ENCODE measurements around the gene CCDC187. TPM values are rescaled to one million over a fixed set of nuclear protein-coding genes. Genes with fewer than 3 reads are reported as not detected.

Gene CCDC187
- total and polyA plus RNA-seq, 9 donors, result 0.01 to 0.16 (median 0.04) TPM

GRCh38 chr9:136204838-136205706 lies 98.8 kb downstream of the CCDC187 start, which contains the start of gene LHX3:
TSS of gene LHX3 (minus strand) at chr9:136205128. CDS start at chr9:136205012, 116 bp downstream.
- WGBS (ENCODE audit: insufficient coverage), result 4% methylated on average over 66 of the region's 70 CpGs
- no peaks in the 10 kb centered on the region for H3K4me1 ChIP-seq (ENCODE audit: control insufficient read depth, insufficient read depth, low read length)
- peaks cover 12% of the 10 kb centered on the region for H3K36me3 ChIP-seq (ENCODE audit: control insufficient read depth, insufficient read depth, low read length)
- DNase-seq, result peak; percentile 37
- H3K9me3 ChIP-seq (replicated peaks; ENCODE audit: control insufficient read depth, low read depth, low read length), result no peaks in the 10 kb centered on the region
- H3K27me3 ChIP-seq (ENCODE audit: control insufficient read depth, insufficient read depth, low read length), result peaks cover 51% of the 10 kb centered on the region
- H3K27ac ChIP-seq (ENCODE audit: low read length), result no peak within 1 kb of the TSS
- no peak within 1 kb of the TSS for H3K4me3 ChIP-seq (ENCODE audit: low read length)

- Histone ChIP-seq H3K27ac (ENCODE audit: low read length) (no peak overlapping the region), H3K9me3 (replicated peaks; ENCODE audit: control insufficient read depth, low read depth, low read length) (no peaks in the 10 kb centered on the region), H3K4me1 (ENCODE audit: control insufficient read depth, insufficient read depth, low read length) (no peaks in the 10 kb centered on the region), H3K27me3 (ENCODE audit: control insufficient read depth, insufficient read depth, low read length) (peaks cover 59% of the 10 kb centered on the region), H3K4me3 (ENCODE audit: low read length) (no peak overlapping the region), H3K36me3 (ENCODE audit: control insufficient read depth, insufficient read depth, low read length) (peaks cover 12% of the 10 kb centered on the region)
- WGBS (ENCODE audit: insufficient coverage), result 46% methylated on average over 20 of the region's 25 CpGs
- no peak for DNase-seq
These were observed 99.6 kb downstream of the CCDC187 start for GRCh38 chr9:136204145-136204805.

- no peak overlapping the region for H3K27ac ChIP-seq (ENCODE audit: low read length)
- no peak for DNase-seq
- 14% methylated on average over 33 of the region's 33 CpGs for WGBS (ENCODE audit: insufficient coverage)
- H3K4me3 ChIP-seq (ENCODE audit: low read length), result no peak overlapping the region
- peaks cover 65% of the 10 kb centered on the region for H3K27me3 ChIP-seq (ENCODE audit: control insufficient read depth, insufficient read depth, low read length)
- H3K9me3 ChIP-seq (replicated peaks; ENCODE audit: control insufficient read depth, low read depth, low read length), result no peaks in the 10 kb centered on the region
- H3K36me3 ChIP-seq (ENCODE audit: control insufficient read depth, insufficient read depth, low read length), result peaks cover 6% of the 10 kb centered on the region
- no peaks in the 10 kb centered on the region for H3K4me1 ChIP-seq (ENCODE audit: control insufficient read depth, insufficient read depth, low read length)
These were observed 100.3 kb downstream of the CCDC187 start for GRCh38 chr9:136203408-136204144.

DNA sequence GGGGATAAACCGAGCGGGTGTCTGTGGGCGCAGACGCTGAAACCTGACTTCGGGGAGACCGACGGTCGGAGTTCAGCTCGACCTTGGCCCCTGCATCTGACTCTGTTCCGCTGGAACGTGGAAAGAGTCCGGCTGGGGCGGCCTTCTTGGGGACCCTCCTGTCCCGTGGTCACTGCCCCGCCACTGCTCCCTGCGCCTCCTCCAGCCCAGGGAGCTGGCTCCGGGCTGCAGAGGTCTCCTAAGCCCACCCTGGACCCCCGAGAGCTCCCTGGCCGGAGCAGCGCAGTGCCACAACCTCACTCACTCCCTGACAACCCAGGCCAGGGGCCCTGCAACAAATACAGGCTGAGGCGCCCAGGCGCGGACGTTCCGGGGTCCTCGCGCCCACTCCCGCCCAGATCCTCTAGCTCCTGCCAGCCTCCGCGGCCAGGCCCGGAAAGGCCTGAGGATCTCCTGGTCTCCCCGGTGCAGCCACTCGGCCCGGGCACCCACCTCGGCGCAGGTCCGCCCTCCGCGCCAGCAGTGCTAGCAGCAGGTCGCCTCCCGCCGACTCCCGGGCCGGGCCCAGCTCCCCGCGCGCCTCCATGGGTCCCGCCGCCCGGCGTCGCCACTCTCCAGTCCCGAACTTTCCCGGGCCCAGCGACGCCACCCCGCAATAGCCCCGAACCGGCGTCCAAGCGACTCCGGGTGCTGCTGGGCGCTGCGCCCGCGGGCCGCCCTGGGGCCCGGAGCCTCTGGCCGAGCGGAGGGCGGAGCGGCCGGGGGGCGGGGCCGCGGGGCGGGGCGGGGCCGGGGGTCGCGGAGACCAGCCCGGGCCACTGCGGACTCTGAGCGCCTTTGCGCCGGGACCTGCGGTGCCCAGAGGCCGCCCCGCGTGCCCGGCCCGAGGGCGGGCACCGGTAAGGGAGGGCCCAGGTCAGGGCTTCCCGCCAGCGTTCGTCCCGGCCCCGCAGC lies 101.2 kb downstream of the CCDC187 start:
- Histone ChIP-seq H3K4me1 (ENCODE audit: control insufficient read depth, insufficient read depth, low read length) (no peaks in the 10 kb centered on the region), H3K9me3 (replicated peaks; ENCODE audit: control insufficient read depth, low read depth, low read length) (no peaks in the 10 kb centered on the region), H3K27me3 (ENCODE audit: control insufficient read depth, insufficient read depth, low read length) (peaks cover 73% of the 10 kb centered on the region), H3K27ac (ENCODE audit: low read length) (no peak overlapping the region), H3K4me3 (ENCODE audit: low read length) (no peak overlapping the region), H3K36me3 (ENCODE audit: control insufficient read depth, insufficient read depth, low read length) (peaks cover 3% of the 10 kb centered on the region)
- no peak for DNase-seq
- 8% methylated on average over 95 of the region's 99 CpGs for WGBS (ENCODE audit: insufficient coverage)

DNA sequence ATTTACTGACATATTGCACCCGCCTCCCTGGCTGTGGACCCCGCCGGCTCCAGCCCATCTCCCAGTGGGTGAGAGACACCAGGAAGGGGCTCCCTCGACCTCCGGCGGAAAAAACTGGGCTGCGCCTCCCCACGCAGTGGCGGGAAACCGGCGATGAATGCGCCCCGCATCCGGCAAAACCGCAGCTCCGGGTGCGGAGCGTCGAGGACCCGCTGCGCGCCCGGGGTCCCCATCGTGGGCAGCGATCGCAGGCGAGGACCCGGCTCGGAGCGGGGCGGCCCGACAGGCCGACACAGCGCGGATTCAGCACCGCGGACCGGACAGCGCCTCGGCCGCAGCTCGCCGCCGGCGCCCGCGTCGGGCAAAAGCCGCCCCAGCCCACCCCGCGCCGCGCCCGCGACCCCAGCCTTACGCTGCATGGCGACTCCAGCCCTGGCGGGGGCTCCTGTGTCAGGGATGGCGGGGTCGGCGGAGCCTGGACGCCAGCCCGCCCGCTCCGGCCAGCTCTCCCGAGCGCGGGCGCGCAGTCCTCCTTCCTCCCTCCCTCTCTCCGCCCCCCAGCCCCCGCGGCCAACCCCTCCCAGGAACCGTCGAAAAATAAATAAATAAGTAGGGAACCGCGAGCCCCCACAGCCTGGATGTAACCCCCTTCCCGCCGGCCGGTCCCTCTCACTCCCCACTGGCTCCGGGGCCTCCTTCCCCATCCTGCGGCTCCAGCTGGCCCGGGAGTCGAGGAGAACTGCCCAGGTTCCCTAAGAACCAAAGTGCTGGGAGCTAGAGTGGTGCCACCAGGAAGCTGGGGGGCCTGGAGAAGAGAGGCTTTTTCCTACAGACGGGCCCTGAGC lies 102.1 kb downstream of the CCDC187 start:
- Histone ChIP-seq H3K36me3 (ENCODE audit: control insufficient read depth, insufficient read depth, low read length) (no peaks in the 10 kb centered on the region), H3K4me1 (ENCODE audit: control insufficient read depth, insufficient read depth, low read length) (no peaks in the 10 kb centered on the region), H3K27me3 (ENCODE audit: control insufficient read depth, insufficient read depth, low read length) (peaks cover 82% of the 10 kb centered on the region), H3K27ac (ENCODE audit: low read length) (no peak overlapping the region), H3K4me3 (ENCODE audit: low read length) (no peak overlapping the region), H3K9me3 (replicated peaks; ENCODE audit: control insufficient read depth, low read depth, low read length) (no peaks in the 10 kb centered on the region)
- 2% methylated on average over 67 of the region's 85 CpGs for WGBS (ENCODE audit: insufficient coverage)
- DNase-seq, result peak; percentile 40

GRCh38 chr9:136201174-136201573 lies 102.7 kb downstream of the CCDC187 start:
- Histone ChIP-seq H3K4me1 (ENCODE audit: control insufficient read depth, insufficient read depth, low read length) (no peaks in the 10 kb centered on the region), H3K9me3 (replicated peaks; ENCODE audit: control insufficient read depth, low read depth, low read length) (no peaks in the 10 kb centered on the region), H3K27me3 (ENCODE audit: control insufficient read depth, insufficient read depth, low read length) (peaks cover 89% of the 10 kb centered on the region), H3K27ac (ENCODE audit: low read length) (no peak overlapping the region), H3K4me3 (ENCODE audit: low read length) (no peak overlapping the region), H3K36me3 (ENCODE audit: control insufficient read depth, insufficient read depth, low read length) (no peaks in the 10 kb centered on the region)
- 52% methylated on average over 9 of the region's 13 CpGs for WGBS (ENCODE audit: insufficient coverage)
- DNase-seq, result no peak

GRCh38 chr9:136200424-136200823 lies 103.5 kb downstream of the CCDC187 start:
- DNase-seq, result no peak
- H3K27ac ChIP-seq (ENCODE audit: low read length), result no peak overlapping the region
- H3K9me3 ChIP-seq (replicated peaks; ENCODE audit: control insufficient read depth, low read depth, low read length), result no peaks in the 10 kb centered on the region
- no peaks in the 10 kb centered on the region for H3K36me3 ChIP-seq (ENCODE audit: control insufficient read depth, insufficient read depth, low read length)
- 33% methylated on average over 18 of the region's 19 CpGs for WGBS (ENCODE audit: insufficient coverage)
- H3K4me1 ChIP-seq (ENCODE audit: control insufficient read depth, insufficient read depth, low read length), result no peaks in the 10 kb centered on the region
- no peak overlapping the region for H3K4me3 ChIP-seq (ENCODE audit: low read length)
- peaks cover 93% of the 10 kb centered on the region for H3K27me3 ChIP-seq (ENCODE audit: control insufficient read depth, insufficient read depth, low read length)
